Measurements from ENCODE around the gene HBD. TPM values are rescaled to one million over a fixed set of nuclear protein-coding genes. Genes with fewer than 3 reads are reported as not detected.

The HBD gene
- total and polyA plus RNA-seq, 2 donors (not counting 3 experiments of a cell fraction or from before 2014, with no cell fraction given): not detected

- H3K4me3 ChIP-seq (replicated peaks in 1 of 3; ENCODE audit: insufficient read depth in 1 of 3, low read depth in 1 of 3, low read length in 3 of 3): no peak overlapping the region
- no peaks in the 10 kb centered on the region for H3K79me2 ChIP-seq (ENCODE audit: control insufficient read depth, insufficient read depth, low read length)
- no peak overlapping the region for H3K27ac ChIP-seq (ENCODE audit: insufficient read depth, low read depth, low read length)
- H3K36me3 ChIP-seq (ENCODE audit: control insufficient read depth in 2 of 2, extremely low read depth in 1 of 2, insufficient read depth in 2 of 2, low read length in 2 of 2): no peaks in the 10 kb centered on the region
- DNase-seq (ENCODE audit: low read depth, low spot score) (no peak), FAIRE-seq (no peak)
- no peak overlapping the region for H2AFZ ChIP-seq (ENCODE audit: low read depth, low read length)
- dilution Hi-C loops (cut with MboI; ENCODE audit: extremely low pct_ligation_motif_present, low sequenced_read_pairs) (no loop called here), intact Hi-C loops (cut with micrococcal nuclease) (no loop called here)
- no peaks in the 10 kb centered on the region for H4K20me1 ChIP-seq (replicated peaks; ENCODE audit: control insufficient read depth, extremely low read depth, insufficient read depth, low read length)
- H3K9me1 ChIP-seq (replicated peaks; ENCODE audit: control insufficient read depth, extremely low read depth, insufficient read depth, low read length): no peaks in the 10 kb centered on the region
- H3K9me3 ChIP-seq (replicated peaks; ENCODE audit: control insufficient read depth, insufficient read depth, low read length): no peaks in the 10 kb centered on the region
- H3K4me2 ChIP-seq (ENCODE audit: insufficient read depth, low read length): no peak overlapping the region
- BruUV-seq (replicated peaks): no TSS peak
- ChIA-PET CTCF (no interaction called here), POLR2A (no interaction called here)
- H3K27me3 ChIP-seq (ENCODE audit: control insufficient read depth in 2 of 2, insufficient read depth in 2 of 2, low read length in 2 of 2): peaks cover 0 to 2% of the 10 kb centered on the region in 2 experiments
- H3K9ac ChIP-seq (replicated peaks; ENCODE audit: extremely low read depth, insufficient read depth, low read length): no peak overlapping the region
- no peak for TF ChIP-seq POLR2AphosphoS5 (IDR thresholded peaks at IDR 0.05; ENCODE audit: insufficient read depth, low read depth, low read length)
- TF ChIP-seq GATA2 (IDR thresholded peaks at IDR 0.05; ENCODE audit: insufficient read depth, insufficient read length, low read depth, low read length): no peak
- no peak for TF ChIP-seq JUN (IDR thresholded peaks at IDR 0.05; ENCODE audit: borderline replicate concordance, insufficient read depth, insufficient read length, low read depth)
- TF ChIP-seq EZH2 (IDR thresholded peaks at IDR 0.05; ENCODE audit: borderline replicate concordance, low read depth, low read length, severe bottlenecking): no peak
- no peak for TF ChIP-seq POLR2A (IDR thresholded peaks at IDR 0.05; ENCODE audit: low read depth, low read length)
- TF ChIP-seq CTCF (IDR thresholded peaks at IDR 0.05; ENCODE audit: extremely low read depth in 1 of 2, insufficient read depth in 1 of 2, low read depth in 1 of 2, low read length in 2 of 2): no peak
- H3K4me1 ChIP-seq (ENCODE audit: control insufficient read depth, extremely low read depth, insufficient read depth, low read length): no peaks in the 10 kb centered on the region
Observed at GRCh38 chr11:5196067-5196466, 38.2 kb downstream of the HBD start.

- H3K36me3 ChIP-seq (ENCODE audit: control insufficient read depth in 2 of 2, extremely low read depth in 1 of 2, insufficient read depth in 2 of 2, low read length in 2 of 2): no peaks in the 10 kb centered on the region
- no peak overlapping the region for H2AFZ ChIP-seq (ENCODE audit: low read depth, low read length)
- BruUV-seq (replicated peaks): no TSS peak
- H3K9me3 ChIP-seq (replicated peaks; ENCODE audit: control insufficient read depth, insufficient read depth, low read length): no peaks in the 10 kb centered on the region
- H3K4me1 ChIP-seq (ENCODE audit: control insufficient read depth, extremely low read depth, insufficient read depth, low read length): no peaks in the 10 kb centered on the region
- intact Hi-C loops (cut with micrococcal nuclease) (no loop called here), dilution Hi-C loops (cut with MboI; ENCODE audit: extremely low pct_ligation_motif_present, low sequenced_read_pairs) (no loop called here)
- H3K79me2 ChIP-seq (ENCODE audit: control insufficient read depth, insufficient read depth, low read length): no peaks in the 10 kb centered on the region
- no peak overlapping the region for H3K4me2 ChIP-seq (ENCODE audit: insufficient read depth, low read length)
- no peak overlapping the region for H3K9ac ChIP-seq (replicated peaks; ENCODE audit: extremely low read depth, insufficient read depth, low read length)
- TF ChIP-seq GATA2 (IDR thresholded peaks at IDR 0.05; ENCODE audit: insufficient read depth, insufficient read length, low read depth, low read length) (no peak), MYC (IDR thresholded peaks at IDR 0.05; ENCODE audit: low read depth, low read length) (no peak), EZH2 (IDR thresholded peaks at IDR 0.05; ENCODE audit: borderline replicate concordance, low read depth, low read length, severe bottlenecking) (no peak), CTCF (IDR thresholded peaks at IDR 0.05; ENCODE audit: extremely low read depth in 1 of 2, insufficient read depth in 1 of 2, low read depth in 1 of 2, low read length in 2 of 2) (no peak), POLR2A (IDR thresholded peaks at IDR 0.05; ENCODE audit: low read depth, low read length) (no peak), JUN (IDR thresholded peaks at IDR 0.05; ENCODE audit: borderline replicate concordance, insufficient read depth, insufficient read length, low read depth) (no peak), POLR2AphosphoS5 (IDR thresholded peaks at IDR 0.05; ENCODE audit: insufficient read depth, low read depth, low read length) (no peak), MAX (IDR thresholded peaks at IDR 0.05; ENCODE audit: insufficient read depth, insufficient read length) (no peak), FOS (IDR thresholded peaks at IDR 0.05; ENCODE audit: borderline replicate concordance, insufficient read depth, low read length) (no peak)
- no peaks in the 10 kb centered on the region for H3K9me1 ChIP-seq (replicated peaks; ENCODE audit: control insufficient read depth, extremely low read depth, insufficient read depth, low read length)
- POLR2A ChIA-PET: no interaction called here
- no peak overlapping the region for H3K4me3 ChIP-seq (replicated peaks in 1 of 3; ENCODE audit: insufficient read depth in 1 of 3, low read depth in 1 of 3, low read length in 3 of 3)
- CTCF ChIA-PET: no interaction called here
- FAIRE-seq (no peak), DNase-seq (ENCODE audit: low read depth, low spot score) (no peak)
- peaks cover 0 to 2% of the 10 kb centered on the region in 2 experiments for H3K27me3 ChIP-seq (ENCODE audit: control insufficient read depth in 2 of 2, insufficient read depth in 2 of 2, low read length in 2 of 2)
- H3K27ac ChIP-seq (ENCODE audit: insufficient read depth, low read depth, low read length): no peak overlapping the region
- no peaks in the 10 kb centered on the region for H4K20me1 ChIP-seq (replicated peaks; ENCODE audit: control insufficient read depth, extremely low read depth, insufficient read depth, low read length)
Observed at GRCh38 chr11:5192738-5193137, 41.5 kb downstream of the HBD start.

Data from endothelial cell of umbilical vein (primary cell).